NCI-H2029 (cell line): Measurements from ENCODE around the gene JAM3.
"Not testable (repeated sequence)": the region's sequence is repeated elsewhere in the genome, so short reads cannot be mapped to it uniquely, and the experiment has no call there.

Source experiments
- DNase-seq: peaks from one replicate; lab custom pipeline; 2025; lab: John Stamatoyannopoulos, UW

JAM3 gene

GRCh38 chr11:134062265-134063123 lies 6.4 kb upstream of the JAM3 start:
- no peak for DNase-seq

GRCh38 chr11:134063124-134063495 lies 5.8 kb upstream of the JAM3 start:
- DNase-seq: no peak

GRCh38 chr11:134063991-134064747 lies 4.7 kb upstream of the JAM3 start:
- peak; percentile 40 for DNase-seq

- DNase-seq: no peak
Measured at GRCh38 chr11:134065381-134065780, 3.5 kb upstream of the JAM3 start.

GRCh38 chr11:134066943-134067885 lies 1.7 kb upstream of the JAM3 start:
- no peak for DNase-seq

- no peak for DNase-seq
Measured at GRCh38 chr11:134069426-134070341, 812 bp downstream of the JAM3 start.

- no peak for DNase-seq
Measured at GRCh38 chr11:134070342-134070845, 1.5 kb downstream of the JAM3 start.

- peak; percentile 64 for DNase-seq
Measured at GRCh38 chr11:134071306-134071705, 2.4 kb downstream of the JAM3 start.

GRCh38 chr11:134071766-134072402 lies 3.0 kb downstream of the JAM3 start:
- peak; percentile 26 for DNase-seq

- DNase-seq: no peak
Measured at GRCh38 chr11:134072844-134073243, 4.0 kb downstream of the JAM3 start.

- DNase-seq: no peak
Measured at GRCh38 chr11:134074346-134074745, 5.5 kb downstream of the JAM3 start.

GRCh38 chr11:134074766-134075165 lies 5.9 kb downstream of the JAM3 start:
- no peak for DNase-seq

- no peak for DNase-seq
Measured at GRCh38 chr11:134079317-134079716, 10.4 kb downstream of the JAM3 start.

- not testable (repeated sequence) for DNase-seq
Measured at GRCh38 chr11:134081258-134081657, 12.4 kb downstream of the JAM3 start.

GRCh38 chr11:134082990-134083389 lies 14.1 kb downstream of the JAM3 start:
- DNase-seq: no peak

- DNase-seq: no peak
Measured at GRCh38 chr11:134086376-134086775, 17.5 kb downstream of the JAM3 start.

- not testable (repeated sequence) for DNase-seq
Measured at GRCh38 chr11:134092006-134092405, 23.1 kb downstream of the JAM3 start.

- no peak for DNase-seq
Measured at GRCh38 chr11:134097166-134097565, 28.3 kb downstream of the JAM3 start.

GRCh38 chr11:134098566-134099184 lies 29.8 kb downstream of the JAM3 start:
- peak; percentile 7 for DNase-seq

- DNase-seq: no peak
Measured at GRCh38 chr11:134100171-134100570, 31.3 kb downstream of the JAM3 start.
